Upper lobe of left lung (tissue), 4 donors: ENCODE results near the gene RASAL2.
"Not testable (repeated sequence)": the region's sequence is repeated elsewhere in the genome, so short reads cannot be mapped to it uniquely, and the experiment has no call there.

Experiments used
- EP300 ChIP-seq, 4 donors: sonication (generic); formaldehyde crosslinking; IDR thresholded peaks; one replicate each; pipeline ENCODE4 v1.5.1; 2017; ENCODE audit warnings: antibody characterized with exemption in 4 of 4, control low read depth in 2 of 4
- POLR2A ChIP-seq, 4 donors: fragments of 450-650 bp; IDR thresholded peaks; one replicate each; pipeline ENCODE4 v1.5.1; 2016 to 2017; ENCODE audit warnings: antibody characterized with exemption in 4 of 4, mild to moderate bottlenecking in 2 of 4
- POLR2AphosphoS5 ChIP-seq, 2 donors: sonication (generic); formaldehyde crosslinking; IDR thresholded peaks; one replicate each; pipeline ENCODE4 v1.5.1; 2017; ENCODE audit warnings: antibody characterized with exemption in 2 of 2
- TF ChIP-seq, protein P1 (sequence below), 6 experiments: fragments of 450-650 bp in 4 of 6; fragments of 200-600 bp in 2 of 6; sonication (generic) in 2 of 6; IDR thresholded peaks; one replicate each; pipeline ENCODE4 v1.5.1; 2016 to 2019; ENCODE audit warnings: antibody characterized with exemption in 6 of 6

DNA sequence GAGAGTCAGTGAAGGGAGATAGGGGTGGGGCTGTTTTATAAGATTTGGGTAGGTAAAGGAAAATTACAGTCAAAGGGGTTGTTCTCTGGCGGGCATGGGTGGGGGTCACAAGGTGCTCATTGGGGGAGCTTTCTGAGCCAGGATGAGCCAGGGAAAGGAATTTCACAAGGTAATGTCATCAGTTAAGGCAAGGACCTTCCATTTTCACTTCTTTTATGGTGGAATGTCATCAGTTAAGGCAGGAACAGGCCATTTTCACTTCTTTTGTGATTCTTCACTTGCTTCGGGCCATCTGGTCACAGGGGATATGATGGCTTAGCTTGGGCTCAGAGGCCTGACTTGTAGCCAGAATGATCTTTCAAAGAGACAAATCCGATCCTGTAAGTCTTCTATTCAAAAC lies 159.7 kb downstream of the RASAL2 start:
- TF ChIP-seq, protein P1, sequence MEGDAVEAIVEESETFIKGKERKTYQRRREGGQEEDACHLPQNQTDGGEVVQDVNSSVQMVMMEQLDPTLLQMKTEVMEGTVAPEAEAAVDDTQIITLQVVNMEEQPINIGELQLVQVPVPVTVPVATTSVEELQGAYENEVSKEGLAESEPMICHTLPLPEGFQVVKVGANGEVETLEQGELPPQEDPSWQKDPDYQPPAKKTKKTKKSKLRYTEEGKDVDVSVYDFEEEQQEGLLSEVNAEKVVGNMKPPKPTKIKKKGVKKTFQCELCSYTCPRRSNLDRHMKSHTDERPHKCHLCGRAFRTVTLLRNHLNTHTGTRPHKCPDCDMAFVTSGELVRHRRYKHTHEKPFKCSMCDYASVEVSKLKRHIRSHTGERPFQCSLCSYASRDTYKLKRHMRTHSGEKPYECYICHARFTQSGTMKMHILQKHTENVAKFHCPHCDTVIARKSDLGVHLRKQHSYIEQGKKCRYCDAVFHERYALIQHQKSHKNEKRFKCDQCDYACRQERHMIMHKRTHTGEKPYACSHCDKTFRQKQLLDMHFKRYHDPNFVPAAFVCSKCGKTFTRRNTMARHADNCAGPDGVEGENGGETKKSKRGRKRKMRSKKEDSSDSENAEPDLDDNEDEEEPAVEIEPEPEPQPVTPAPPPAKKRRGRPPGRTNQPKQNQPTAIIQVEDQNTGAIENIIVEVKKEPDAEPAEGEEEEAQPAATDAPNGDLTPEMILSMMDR (IDR thresholded peaks at IDR 0.05): not testable (repeated sequence)
- TF ChIP-seq EP300, POLR2A, POLR2AphosphoS5 (IDR thresholded peaks at IDR 0.05): not testable (repeated sequence)
